ENCODE results near the gene YIPF7. TPM values are rescaled to one million over a fixed set of nuclear protein-coding genes. Genes with fewer than 3 reads are reported as not detected.

YIPF7 gene
- total and polyA plus RNA-seq, 10 of the 15 experiments (the other 5 are each of a cell fraction or from before 2014, with no cell fraction given): 0.39 TPM; not detected in 9

GRCh38 chr4:44678094-44679041, 26.9 kb upstream of the YIPF7 start, which contains the start of gene GUF1 (continued):
- TF ChIP-seq, protein P1, sequence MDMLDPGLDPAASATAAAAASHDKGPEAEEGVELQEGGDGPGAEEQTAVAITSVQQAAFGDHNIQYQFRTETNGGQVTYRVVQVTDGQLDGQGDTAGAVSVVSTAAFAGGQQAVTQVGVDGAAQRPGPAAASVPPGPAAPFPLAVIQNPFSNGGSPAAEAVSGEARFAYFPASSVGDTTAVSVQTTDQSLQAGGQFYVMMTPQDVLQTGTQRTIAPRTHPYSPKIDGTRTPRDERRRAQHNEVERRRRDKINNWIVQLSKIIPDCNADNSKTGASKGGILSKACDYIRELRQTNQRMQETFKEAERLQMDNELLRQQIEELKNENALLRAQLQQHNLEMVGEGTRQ (IDR thresholded peaks at IDR 0.05; ENCODE audit: borderline replicate concordance, low read depth, low read length): peak; percentile 78
- TF ChIP-seq TCF3 (IDR thresholded peaks at IDR 0.05; ENCODE audit: borderline replicate concordance, insufficient read depth, low read depth, low read length) (peak; percentile 54; the same call in 1 of the 2 replicates), ASH2L (IDR thresholded peaks at IDR 0.05; ENCODE audit: borderline replicate concordance, low read depth) (peak; percentile 61; the same call in 1 of the 2 replicates), CHD1 (IDR thresholded peaks at IDR 0.05; ENCODE audit: low read depth, low read length) (0 out of 2 replicates have a peak, but pooled peaks have one; percentile 42), JUND (IDR thresholded peaks at IDR 0.05; ENCODE audit: low read depth, low read length) (no peak), IKZF1 (conservative IDR thresholded peaks at IDR 0.05) (peak; percentile 60), ZNF217 (IDR thresholded peaks at IDR 0.05) (no peak), FOXM1 (IDR thresholded peaks at IDR 0.05; ENCODE audit: low read depth, low read length) (no peak), MXI1 (IDR thresholded peaks at IDR 0.05; ENCODE audit: low read depth, low read length) (peak; percentile 85), ZNF384 (IDR thresholded peaks at IDR 0.05; ENCODE audit: borderline replicate concordance, low read depth, low read length) (no peak; the same call in 1 of the 2 replicates), REST (IDR thresholded peaks at IDR 0.05; ENCODE audit: low read depth, low read length) (0 out of 2 replicates have a peak, but pooled peaks have one; percentile 34), GABPA (IDR thresholded peaks at IDR 0.05; ENCODE audit: low read depth) (no peak)
- TF ChIP-seq, protein P2, sequence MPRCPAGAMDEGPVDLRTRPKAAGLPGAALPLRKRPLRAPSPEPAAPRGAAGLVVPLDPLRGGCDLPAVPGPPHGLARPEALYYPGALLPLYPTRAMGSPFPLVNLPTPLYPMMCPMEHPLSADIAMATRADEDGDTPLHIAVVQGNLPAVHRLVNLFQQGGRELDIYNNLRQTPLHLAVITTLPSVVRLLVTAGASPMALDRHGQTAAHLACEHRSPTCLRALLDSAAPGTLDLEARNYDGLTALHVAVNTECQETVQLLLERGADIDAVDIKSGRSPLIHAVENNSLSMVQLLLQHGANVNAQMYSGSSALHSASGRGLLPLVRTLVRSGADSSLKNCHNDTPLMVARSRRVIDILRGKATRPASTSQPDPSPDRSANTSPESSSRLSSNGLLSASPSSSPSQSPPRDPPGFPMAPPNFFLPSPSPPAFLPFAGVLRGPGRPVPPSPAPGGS (IDR thresholded peaks at IDR 0.05; ENCODE audit: borderline replicate concordance, insufficient read depth, low read depth, low read length, poor library complexity, severe bottlenecking): no peak
- TF ChIP-seq, protein P3, sequence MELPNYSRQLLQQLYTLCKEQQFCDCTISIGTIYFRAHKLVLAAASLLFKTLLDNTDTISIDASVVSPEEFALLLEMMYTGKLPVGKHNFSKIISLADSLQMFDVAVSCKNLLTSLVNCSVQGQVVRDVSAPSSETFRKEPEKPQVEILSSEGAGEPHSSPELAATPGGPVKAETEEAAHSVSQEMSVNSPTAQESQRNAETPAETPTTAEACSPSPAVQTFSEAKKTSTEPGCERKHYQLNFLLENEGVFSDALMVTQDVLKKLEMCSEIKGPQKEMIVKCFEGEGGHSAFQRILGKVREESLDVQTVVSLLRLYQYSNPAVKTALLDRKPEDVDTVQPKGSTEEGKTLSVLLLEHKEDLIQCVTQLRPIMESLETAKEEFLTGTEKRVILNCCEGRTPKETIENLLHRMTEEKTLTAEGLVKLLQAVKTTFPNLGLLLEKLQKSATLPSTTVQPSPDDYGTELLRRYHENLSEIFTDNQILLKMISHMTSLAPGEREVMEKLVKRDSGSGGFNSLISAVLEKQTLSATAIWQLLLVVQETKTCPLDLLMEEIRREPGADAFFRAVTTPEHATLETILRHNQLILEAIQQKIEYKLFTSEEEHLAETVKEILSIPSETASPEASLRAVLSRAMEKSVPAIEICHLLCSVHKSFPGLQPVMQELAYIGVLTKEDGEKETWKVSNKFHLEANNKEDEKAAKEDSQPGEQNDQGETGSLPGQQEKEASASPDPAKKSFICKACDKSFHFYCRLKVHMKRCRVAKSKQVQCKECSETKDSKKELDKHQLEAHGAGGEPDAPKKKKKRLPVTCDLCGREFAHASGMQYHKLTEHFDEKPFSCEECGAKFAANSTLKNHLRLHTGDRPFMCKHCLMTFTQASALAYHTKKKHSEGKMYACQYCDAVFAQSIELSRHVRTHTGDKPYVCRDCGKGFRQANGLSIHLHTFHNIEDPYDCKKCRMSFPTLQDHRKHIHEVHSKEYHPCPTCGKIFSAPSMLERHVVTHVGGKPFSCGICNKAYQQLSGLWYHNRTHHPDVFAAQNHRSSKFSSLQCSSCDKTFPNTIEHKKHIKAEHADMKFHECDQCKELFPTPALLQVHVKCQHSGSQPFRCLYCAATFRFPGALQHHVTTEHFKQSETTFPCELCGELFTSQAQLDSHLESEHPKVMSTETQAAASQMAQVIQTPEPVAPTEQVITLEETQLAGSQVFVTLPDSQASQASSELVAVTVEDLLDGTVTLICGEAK (IDR thresholded peaks at IDR 0.05; ENCODE audit: borderline replicate concordance): peak; percentile 34; the same call in 1 of the 2 replicates
- TF ChIP-seq, protein P4, sequence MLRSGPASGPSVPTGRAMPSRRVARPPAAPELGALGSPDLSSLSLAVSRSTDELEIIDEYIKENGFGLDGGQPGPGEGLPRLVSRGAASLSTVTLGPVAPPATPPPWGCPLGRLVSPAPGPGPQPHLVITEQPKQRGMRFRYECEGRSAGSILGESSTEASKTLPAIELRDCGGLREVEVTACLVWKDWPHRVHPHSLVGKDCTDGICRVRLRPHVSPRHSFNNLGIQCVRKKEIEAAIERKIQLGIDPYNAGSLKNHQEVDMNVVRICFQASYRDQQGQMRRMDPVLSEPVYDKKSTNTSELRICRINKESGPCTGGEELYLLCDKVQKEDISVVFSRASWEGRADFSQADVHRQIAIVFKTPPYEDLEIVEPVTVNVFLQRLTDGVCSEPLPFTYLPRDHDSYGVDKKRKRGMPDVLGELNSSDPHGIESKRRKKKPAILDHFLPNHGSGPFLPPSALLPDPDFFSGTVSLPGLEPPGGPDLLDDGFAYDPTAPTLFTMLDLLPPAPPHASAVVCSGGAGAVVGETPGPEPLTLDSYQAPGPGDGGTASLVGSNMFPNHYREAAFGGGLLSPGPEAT (IDR thresholded peaks at IDR 0.05; ENCODE audit: low read depth): peak; percentile 75; the same call in 1 of the 2 replicates
